ENCODE data around the gene SAFB.

SAFB gene

GRCh38 chr19:5628461-5628860 lies 5.6 kb downstream of the SAFB start:
- peaks cover 65% of the 10 kb centered on the region for H3K36me3 Mint-ChIP-seq
- peaks cover 68% of the 10 kb centered on the region for H3K4me1 Mint-ChIP-seq
- no peak for DNase-seq
- H3K4me3 Mint-ChIP-seq: no peak overlapping the region
- CTCF ChIA-PET: no interaction called here
- H3K9me3 Mint-ChIP-seq: no peaks in the 10 kb centered on the region
- H3K27me3 Mint-ChIP-seq: no peaks in the 10 kb centered on the region
- peak overlapping the region; percentile 31 for H3K27ac Mint-ChIP-seq

GRCh38 chr19:5628919-5629481 lies 6.1 kb downstream of the SAFB start:
- Mint-ChIP-seq H3K27me3 (no peaks in the 10 kb centered on the region), H3K36me3 (peaks cover 61% of the 10 kb centered on the region), H3K4me3 (no peak overlapping the region), H3K4me1 (peaks cover 68% of the 10 kb centered on the region), H3K9me3 (no peaks in the 10 kb centered on the region), H3K27ac (peak overlapping the region; percentile 52)
- CTCF ChIA-PET: no interaction called here
- no peak for DNase-seq

GRCh38 chr19:5631567-5632240 lies 8.8 kb downstream of the SAFB start:
- Mint-ChIP-seq H3K36me3 (peaks cover 40% of the 10 kb centered on the region), H3K27me3 (no peaks in the 10 kb centered on the region), H3K4me1 (peaks cover 46% of the 10 kb centered on the region), H3K4me3 (no peak overlapping the region), H3K9me3 (no peaks in the 10 kb centered on the region), H3K27ac (peak overlapping the region; percentile 4)
- CTCF ChIA-PET: no interaction called here
- no peak for DNase-seq

GRCh38 chr19:5632241-5632612 lies 9.3 kb downstream of the SAFB start:
- Mint-ChIP-seq H3K27ac (no peak overlapping the region), H3K9me3 (no peaks in the 10 kb centered on the region), H3K27me3 (no peaks in the 10 kb centered on the region), H3K36me3 (peaks cover 39% of the 10 kb centered on the region), H3K4me3 (no peak overlapping the region), H3K4me1 (peaks cover 41% of the 10 kb centered on the region)
- CTCF ChIA-PET: no interaction called here
- no peak for DNase-seq

- Mint-ChIP-seq H3K9me3 (no peaks in the 10 kb centered on the region), H3K36me3 (peaks cover 36% of the 10 kb centered on the region), H3K4me1 (peaks cover 38% of the 10 kb centered on the region), H3K27ac (no peak overlapping the region), H3K27me3 (no peaks in the 10 kb centered on the region), H3K4me3 (no peak overlapping the region)
- DNase-seq: no peak
- CTCF ChIA-PET: no interaction called here
These were observed 9.8 kb downstream of the SAFB start for GRCh38 chr19:5632657-5633056.

GRCh38 chr19:5635427-5635826 lies 12.5 kb downstream of the SAFB start:
- H3K27ac Mint-ChIP-seq: no peak overlapping the region
- no peak overlapping the region for H3K4me3 Mint-ChIP-seq
- no peak for DNase-seq
- no peaks in the 10 kb centered on the region for H3K27me3 Mint-ChIP-seq
- H3K9me3 Mint-ChIP-seq: no peaks in the 10 kb centered on the region
- peaks cover 19% of the 10 kb centered on the region for H3K36me3 Mint-ChIP-seq
- CTCF ChIA-PET: no interaction called here
- peaks cover 18% of the 10 kb centered on the region for H3K4me1 Mint-ChIP-seq

- H3K9me3 Mint-ChIP-seq: no peaks in the 10 kb centered on the region
- H3K4me1 Mint-ChIP-seq: peaks cover 14% of the 10 kb centered on the region
- no peak overlapping the region for H3K4me3 Mint-ChIP-seq
- peaks cover 26% of the 10 kb centered on the region for H3K36me3 Mint-ChIP-seq
- H3K27me3 Mint-ChIP-seq: no peaks in the 10 kb centered on the region
- CTCF ChIA-PET: interaction anchor here (0.6 kb wide), 1 partner anchor 83 kb away, joined by 5 read pairs; no protein-coding TSS in a partner anchor
- H3K27ac Mint-ChIP-seq: no peak overlapping the region
- DNase-seq: no peak
These were observed 15.1 kb downstream of the SAFB start for GRCh38 chr19:5637971-5638370.

- no peak overlapping the region for H3K27ac Mint-ChIP-seq
- H3K9me3 Mint-ChIP-seq: no peaks in the 10 kb centered on the region
- DNase-seq: no peak
- H3K4me1 Mint-ChIP-seq: peaks cover 12% of the 10 kb centered on the region
- CTCF ChIA-PET: no interaction called here
- H3K4me3 Mint-ChIP-seq: no peak overlapping the region
- H3K36me3 Mint-ChIP-seq: peaks cover 44% of the 10 kb centered on the region
- H3K27me3 Mint-ChIP-seq: no peaks in the 10 kb centered on the region
These were observed 18.3 kb downstream of the SAFB start for GRCh38 chr19:5641171-5641570.

GRCh38 chr19:5642204-5642603 lies 19.3 kb downstream of the SAFB start:
- CTCF ChIA-PET: no interaction called here
- Mint-ChIP-seq H3K27ac (no peak overlapping the region), H3K9me3 (no peaks in the 10 kb centered on the region), H3K36me3 (peaks cover 54% of the 10 kb centered on the region), H3K27me3 (no peaks in the 10 kb centered on the region), H3K4me1 (peaks cover 12% of the 10 kb centered on the region), H3K4me3 (no peak overlapping the region)
- no peak for DNase-seq

- Mint-ChIP-seq H3K27ac (no peak overlapping the region), H3K27me3 (no peaks in the 10 kb centered on the region), H3K4me1 (peaks cover 7% of the 10 kb centered on the region), H3K4me3 (no peak overlapping the region), H3K36me3 (peaks cover 62% of the 10 kb centered on the region), H3K9me3 (no peaks in the 10 kb centered on the region)
- DNase-seq: no peak
- CTCF ChIA-PET: no interaction called here
These were observed 20.2 kb downstream of the SAFB start for GRCh38 chr19:5643060-5643459.

- CTCF ChIA-PET: no interaction called here
- Mint-ChIP-seq H3K27ac (no peak overlapping the region), H3K36me3 (peaks cover 68% of the 10 kb centered on the region), H3K4me1 (peaks cover 7% of the 10 kb centered on the region), H3K4me3 (no peak overlapping the region), H3K9me3 (no peaks in the 10 kb centered on the region), H3K27me3 (no peaks in the 10 kb centered on the region)
- DNase-seq: no peak
These were observed 21.2 kb downstream of the SAFB start for GRCh38 chr19:5644037-5644436.

GRCh38 chr19:5645409-5645808 lies 22.5 kb downstream of the SAFB start:
- H3K27me3 Mint-ChIP-seq: no peaks in the 10 kb centered on the region
- CTCF ChIA-PET: no interaction called here
- peaks cover 73% of the 10 kb centered on the region for H3K36me3 Mint-ChIP-seq
- DNase-seq: no peak
- H3K9me3 Mint-ChIP-seq: no peaks in the 10 kb centered on the region
- H3K4me1 Mint-ChIP-seq: peaks cover 7% of the 10 kb centered on the region
- no peak overlapping the region for H3K27ac Mint-ChIP-seq
- H3K4me3 Mint-ChIP-seq: no peak overlapping the region

GRCh38 chr19:5646703-5647102 lies 23.8 kb downstream of the SAFB start:
- CTCF ChIA-PET: no interaction called here
- Mint-ChIP-seq H3K36me3 (peaks cover 73% of the 10 kb centered on the region), H3K4me1 (peaks cover 3% of the 10 kb centered on the region), H3K4me3 (no peak overlapping the region), H3K27me3 (no peaks in the 10 kb centered on the region), H3K27ac (peak overlapping the region; percentile 11), H3K9me3 (no peaks in the 10 kb centered on the region)
- DNase-seq: no peak

GRCh38 chr19:5648464-5648863 lies 25.6 kb downstream of the SAFB start:
- Mint-ChIP-seq H3K27ac (no peak overlapping the region), H3K27me3 (no peaks in the 10 kb centered on the region), H3K36me3 (peaks cover 71% of the 10 kb centered on the region), H3K4me3 (no peak overlapping the region), H3K4me1 (peaks cover 3% of the 10 kb centered on the region), H3K9me3 (no peaks in the 10 kb centered on the region)
- DNase-seq: no peak
- CTCF ChIA-PET: no interaction called here

- H3K27me3 Mint-ChIP-seq: no peaks in the 10 kb centered on the region
- CTCF ChIA-PET: no interaction called here
- no peaks in the 10 kb centered on the region for H3K9me3 Mint-ChIP-seq
- no peak overlapping the region for H3K27ac Mint-ChIP-seq
- peaks cover 70% of the 10 kb centered on the region for H3K36me3 Mint-ChIP-seq
- DNase-seq: no peak
- H3K4me3 Mint-ChIP-seq: no peak overlapping the region
- no peaks in the 10 kb centered on the region for H3K4me1 Mint-ChIP-seq
These were observed 28.5 kb downstream of the SAFB start for GRCh38 chr19:5651361-5651760.

Measured in activated naive CD4-positive, alpha-beta T cell treated with anti-CD3 and anti-CD28 coated beads, Interleukin-2, amount 10 ng/mL, durations not matched to agents 7 days and 5 days (primary cell).